CD8-positive, alpha-beta memory T cell (primary cell): ENCODE data around the gene CCDC93. TPM values are rescaled to one million over a fixed set of nuclear protein-coding genes. Genes with fewer than 3 reads are reported as not detected.
"Not testable (repeated sequence)": the region's sequence is repeated elsewhere in the genome, so short reads cannot be mapped to it uniquely, and the experiment has no call there.

Experiments used
- CTCF ChIA-PET: fragments of 350-600 bp; sonication (Branson Sonifier 250); formaldehyde crosslinking; loops from one replicate; lab custom pipeline; 2021; ENCODE audit warnings: antibody characterized with exemption; lab: Charles Lee
- POLR2A ChIA-PET: fragments of 350-600 bp; sonication (Branson Sonifier 250); formaldehyde crosslinking; loops from one replicate; lab custom pipeline; 2021; ENCODE audit warnings: antibody characterized with exemption; lab: Charles Lee
- DNase-seq, 5 donors: peaks; one replicate each; pipeline versions ENCODE4 v3.0.0 to v3.0.0-alpha.2; 2020 to 2022; ENCODE audit warnings: mixed read lengths in 1 of 5
- H3K27ac ChIP-seq: one replicate; pipeline ENCODE4 v1.7.0; 2013; ENCODE audit warnings: low read depth, mild to moderate bottlenecking, low read length, moderate library complexity
- H3K27me3 ChIP-seq: 2 replicates; pipeline ENCODE4 v1.7.0; 2013; ENCODE audit warnings: low read length, mild to moderate bottlenecking; ENCODE audit not compliant: insufficient read depth, poor library complexity, severe bottlenecking
- H3K36me3 ChIP-seq: 2 replicates; pipeline ENCODE4 v1.7.0; 2013; ENCODE audit warnings: mild to moderate bottlenecking, low read length, moderate library complexity; ENCODE audit not compliant: insufficient read depth
- H3K4me1 ChIP-seq: 2 replicates; pipeline ENCODE4 v1.7.0; 2013; ENCODE audit warnings: mild to moderate bottlenecking, low read length, moderate library complexity; ENCODE audit not compliant: insufficient read depth
- H3K4me3 ChIP-seq: 2 replicates; pipeline ENCODE4 v1.7.0; 2013; ENCODE audit warnings: mild to moderate bottlenecking, low read length
- H3K9me3 ChIP-seq: 2 replicates; pipeline ENCODE4 v1.7.0; 2013; ENCODE audit warnings: mild to moderate bottlenecking, low read length
- H3K27ac Mint-ChIP-seq, 8 donors: one replicate each; pipeline ENCODE4 v1.8.0; 2020 to 2021; ENCODE audit warnings: mixed read lengths in 8 of 8, mild to moderate bottlenecking in 6 of 8, inconsistent platforms in 3 of 8, moderate library complexity in 3 of 8
- H3K27me3 Mint-ChIP-seq, 2 donors: one replicate each; pipeline ENCODE4 v1.8.0; 2020 to 2021; ENCODE audit warnings: mixed read lengths in 2 of 2, mild to moderate bottlenecking in 1 of 2, moderate library complexity in 1 of 2
- H3K36me3 Mint-ChIP-seq, 3 donors: one replicate each; pipeline ENCODE4 v1.8.0; 2020 to 2021; ENCODE audit warnings: mixed read lengths in 3 of 3, inconsistent platforms in 1 of 3, mild to moderate bottlenecking in 1 of 3
- H3K4me1 Mint-ChIP-seq, 3 donors: one replicate each; pipeline ENCODE4 v1.8.0; 2020 to 2021; ENCODE audit warnings: mixed read lengths in 3 of 3, inconsistent platforms in 1 of 3, mild to moderate bottlenecking in 1 of 3
- H3K4me3 Mint-ChIP-seq, 7 donors: one replicate each; pipeline ENCODE4 v1.8.0; 2020 to 2021; ENCODE audit warnings: mixed read lengths in 7 of 7, mild to moderate bottlenecking in 6 of 7, moderate library complexity in 4 of 7, inconsistent platforms in 2 of 7
- H3K9me3 Mint-ChIP-seq, 5 donors: one replicate each; pipeline ENCODE4 v1.8.0; 2020 to 2022; ENCODE audit warnings: mixed read lengths in 5 of 5, mild to moderate bottlenecking in 3 of 5, moderate library complexity in 2 of 5, inconsistent platforms in 1 of 5
- polyA plus RNA-seq: library from polyadenylated mRNA; unstranded; fragments of 300-500 nt; fragmentation: Illumina TruSeq; gene quantifications from one replicate; pipeline ENCODE4 v1.2.3, GENCODE V29; 2021
- total RNA-seq, 2 experiments: library from RNA; stranded (reverse); gene quantifications; one replicate each; pipeline ENCODE4 v1.2.3, GENCODE V29; 2021

The CCDC93 gene
- total and polyA plus RNA-seq, 3 experiments from 2014 or later: 8.7 to 33.5 (median 32.7) TPM

DNA sequence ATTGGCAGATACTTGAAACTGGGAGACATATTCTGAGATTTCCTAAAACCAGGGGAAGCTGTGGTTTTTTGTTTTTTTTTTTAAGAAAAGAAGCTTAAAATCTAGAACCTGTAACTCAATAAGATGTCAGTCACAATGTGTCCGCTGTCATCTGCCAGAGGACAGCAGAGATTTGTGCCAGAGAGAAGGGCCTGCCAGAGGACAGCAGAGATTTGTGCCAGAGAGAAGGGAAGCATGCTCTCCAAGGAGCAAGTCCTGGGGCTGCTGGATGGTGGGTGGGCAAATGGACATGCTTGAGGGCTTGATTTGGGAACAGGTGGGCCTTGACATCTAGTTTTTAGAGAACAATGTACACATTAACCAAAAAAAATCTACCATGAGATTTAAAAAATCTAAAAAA lies 77.9 kb downstream of the CCDC93 start:
- no peaks in the 10 kb centered on the region for H3K27me3 ChIP-seq
- peaks cover 37 to 97% (median 55%) of the 10 kb centered on the region in 3 donors for H3K36me3 Mint-ChIP-seq
- no peak overlapping the region for H3K4me3 ChIP-seq
- no peak overlapping the region for H3K4me3 Mint-ChIP-seq
- H3K36me3 ChIP-seq: peaks cover 78% of the 10 kb centered on the region
- H3K27me3 Mint-ChIP-seq: no peaks in the 10 kb centered on the region
- no peak for DNase-seq
- H3K9me3 ChIP-seq: no peaks in the 10 kb centered on the region
- H3K27ac Mint-ChIP-seq: no peak overlapping the region
- CTCF ChIA-PET: no interaction called here
- no peaks in the 10 kb centered on the region for H3K4me1 Mint-ChIP-seq
- H3K27ac ChIP-seq: no peak overlapping the region
- no peaks in the 10 kb centered on the region for H3K4me1 ChIP-seq
- POLR2A ChIA-PET: no interaction called here
- H3K9me3 Mint-ChIP-seq: no peaks in the 10 kb centered on the region

DNA sequence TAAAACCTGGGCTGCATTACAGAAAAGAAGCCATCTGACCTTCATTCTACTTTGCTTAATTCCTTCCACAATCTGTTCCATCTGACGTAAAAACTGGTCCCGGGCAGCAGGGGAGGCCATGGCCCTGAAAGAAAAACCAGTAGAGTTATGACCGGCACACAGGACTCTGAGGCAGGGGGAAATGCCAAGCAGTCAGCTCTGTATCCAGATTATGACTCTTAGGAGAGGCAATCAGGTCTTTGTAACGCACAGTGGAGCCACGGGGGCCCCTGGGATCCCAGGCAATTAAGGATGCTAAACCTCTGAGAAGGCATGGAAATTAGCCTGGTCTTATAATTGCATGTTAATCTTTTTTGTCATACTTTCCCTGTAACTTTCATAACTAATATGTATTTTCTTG lies 78.4 kb downstream of the CCDC93 start:
- POLR2A ChIA-PET: no interaction called here
- no peaks in the 10 kb centered on the region for H3K4me1 ChIP-seq
- CTCF ChIA-PET: no interaction called here

DNA sequence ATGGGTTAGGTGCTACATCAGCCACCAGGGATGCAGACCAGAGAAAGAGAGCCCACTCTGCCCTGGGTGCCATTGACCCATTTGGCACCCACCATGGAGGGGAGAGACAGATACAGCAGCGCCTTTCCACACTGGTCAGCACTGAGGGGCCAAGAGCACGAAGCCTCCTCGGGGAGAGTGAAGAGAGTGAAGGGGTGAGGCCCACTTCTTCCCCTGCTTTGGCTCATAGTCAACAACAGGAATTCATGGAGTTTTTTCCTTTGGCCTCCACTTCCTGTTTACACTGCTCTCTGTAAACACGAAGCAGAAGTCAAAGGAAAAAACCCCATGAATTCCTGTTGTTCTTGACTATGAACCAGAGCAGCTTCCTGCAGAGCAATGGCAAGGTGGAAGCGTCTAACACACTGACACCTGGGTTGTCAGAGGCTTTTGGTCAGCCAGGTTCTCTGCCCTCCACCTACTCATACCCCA lies 80.0 kb downstream of the CCDC93 start:
- no peak for DNase-seq
- peaks cover 42 to 96% (median 52%) of the 10 kb centered on the region in 3 donors for H3K36me3 Mint-ChIP-seq
- Histone ChIP-seq H3K4me1 (no peaks in the 10 kb centered on the region), H3K27ac (no peak overlapping the region), H3K4me3 (no peak overlapping the region), H3K36me3 (peaks cover 76% of the 10 kb centered on the region), H3K9me3 (no peaks in the 10 kb centered on the region), H3K27me3 (no peaks in the 10 kb centered on the region)
- H3K4me1 Mint-ChIP-seq: no peaks in the 10 kb centered on the region
- H3K27ac Mint-ChIP-seq: peak overlapping the region in 3 of 8 donors; percentile 38 to 81 (median 56)
- H3K4me3 Mint-ChIP-seq: no peak overlapping the region
- H3K27me3 Mint-ChIP-seq: no peaks in the 10 kb centered on the region
- ChIA-PET POLR2A (no interaction called here), CTCF (no interaction called here)
- peaks cover 0 to 2% (median 0%) of the 10 kb centered on the region in 5 donors for H3K9me3 Mint-ChIP-seq

More for the DNA sequence above, 78.4 kb downstream of the CCDC93 start:
- Histone ChIP-seq H3K27ac (no peak overlapping the region), H3K36me3 (peaks cover 79% of the 10 kb centered on the region), H3K27me3 (no peaks in the 10 kb centered on the region), H3K9me3 (no peaks in the 10 kb centered on the region), H3K4me3 (no peak overlapping the region)
- H3K4me1 Mint-ChIP-seq: no peaks in the 10 kb centered on the region
- H3K27ac Mint-ChIP-seq: peak overlapping the region in 2 of 8 donors; percentile 2 to 48
- H3K36me3 Mint-ChIP-seq: peaks cover 40 to 97% (median 58%) of the 10 kb centered on the region in 3 donors
- H3K9me3 Mint-ChIP-seq: no peaks in the 10 kb centered on the region
- DNase-seq: no peak
- H3K27me3 Mint-ChIP-seq: no peaks in the 10 kb centered on the region
- no peak overlapping the region for H3K4me3 Mint-ChIP-seq

DNA sequence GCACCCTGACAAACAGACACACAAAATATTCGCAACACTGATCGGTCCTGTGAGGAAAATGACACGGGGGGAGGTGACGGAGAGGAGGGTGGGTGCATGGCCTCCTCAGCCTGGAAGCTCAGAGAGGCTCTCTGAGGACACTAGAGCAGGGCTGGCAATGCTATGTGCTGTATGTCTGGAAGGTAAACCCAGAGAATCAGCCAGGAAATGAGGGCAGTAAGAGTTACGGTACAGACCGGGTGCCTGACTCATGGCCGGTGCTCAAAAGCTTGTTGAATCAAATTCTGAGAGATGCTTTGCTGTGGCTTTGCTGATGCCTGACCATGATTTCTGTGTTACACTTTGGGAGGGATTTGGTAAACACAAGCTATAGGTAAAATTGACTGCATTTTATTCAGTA lies 81.9 kb downstream of the CCDC93 start:
- Histone ChIP-seq H3K36me3 (peaks cover 62% of the 10 kb centered on the region), H3K4me1 (no peaks in the 10 kb centered on the region), H3K4me3 (no peak overlapping the region), H3K27ac (no peak overlapping the region), H3K27me3 (no peaks in the 10 kb centered on the region), H3K9me3 (no peaks in the 10 kb centered on the region)
- Mint-ChIP-seq H3K9me3 (peaks cover 0 to 2% (median 0%) of the 10 kb centered on the region in 5 donors), H3K4me1 (peaks cover 0 to 4% (median 0%) of the 10 kb centered on the region in 3 donors), H3K27me3 (no peaks in the 10 kb centered on the region), H3K27ac (peak overlapping the region in 4 of 8 donors; percentile 1 to 80 (median 36)), H3K36me3 (peaks cover 54 to 96% (median 57%) of the 10 kb centered on the region in 3 donors), H3K4me3 (no peak overlapping the region)
- CTCF ChIA-PET: no interaction called here
- DNase-seq: no peak
- POLR2A ChIA-PET: no interaction called here

DNA sequence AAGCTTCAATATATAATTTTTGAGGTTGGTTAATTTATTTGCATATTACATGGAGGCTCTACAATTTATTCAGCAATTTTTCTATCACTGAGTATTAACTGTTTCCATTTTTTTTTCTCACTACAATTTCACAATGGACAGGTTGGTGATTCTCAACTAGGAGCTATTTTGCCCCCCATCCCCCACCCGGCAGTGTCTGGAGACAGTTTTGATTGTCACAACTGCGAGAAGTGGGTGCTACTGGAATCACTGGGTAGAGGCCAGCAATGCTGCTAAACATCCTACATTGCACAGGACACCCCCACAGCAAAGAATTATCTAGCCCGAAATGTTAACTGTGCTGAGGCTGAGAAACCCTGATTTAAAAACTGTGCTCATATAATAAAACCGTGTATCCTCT lies 82.6 kb downstream of the CCDC93 start:
- H3K9me3 Mint-ChIP-seq: peaks cover 0 to 2% (median 0%) of the 10 kb centered on the region in 5 donors
- H3K36me3 Mint-ChIP-seq: peaks cover 48 to 94% (median 55%) of the 10 kb centered on the region in 3 donors
- ChIA-PET POLR2A (no interaction called here), CTCF (no interaction called here)
- H3K27me3 ChIP-seq: no peaks in the 10 kb centered on the region
- peaks cover 0 to 4% (median 0%) of the 10 kb centered on the region in 3 donors for H3K4me1 Mint-ChIP-seq
- H3K4me1 ChIP-seq: no peaks in the 10 kb centered on the region
- DNase-seq: no peak
- H3K4me3 ChIP-seq: no peak overlapping the region
- H3K27ac ChIP-seq: no peak overlapping the region
- H3K27ac Mint-ChIP-seq: peak overlapping the region in 3 of 8 donors; percentile 1 to 64 (median 13)
- H3K9me3 ChIP-seq: no peaks in the 10 kb centered on the region
- H3K4me3 Mint-ChIP-seq: no peak overlapping the region
- no peaks in the 10 kb centered on the region for H3K27me3 Mint-ChIP-seq
- peaks cover 62% of the 10 kb centered on the region for H3K36me3 ChIP-seq

DNA sequence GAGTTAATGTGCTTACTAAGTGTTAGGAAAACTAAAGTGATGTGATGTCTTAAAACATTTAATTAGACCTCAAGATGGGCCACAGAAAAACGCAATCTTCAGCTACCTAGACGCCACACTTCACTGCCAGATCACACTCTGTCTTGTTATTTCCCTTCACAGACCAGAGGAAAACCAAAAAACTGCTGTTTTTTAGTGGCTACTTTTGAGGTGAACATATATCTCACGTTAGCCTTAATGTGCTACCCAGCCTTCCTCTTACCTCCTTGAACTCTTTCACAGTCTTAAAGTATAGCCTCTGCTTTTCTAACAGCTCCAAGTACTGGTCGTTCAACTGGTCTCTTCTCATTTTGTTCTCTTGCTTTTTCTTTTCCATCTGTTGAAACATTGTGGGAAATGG lies 83.1 kb downstream of the CCDC93 start:
- Histone ChIP-seq H3K36me3 (peaks cover 59% of the 10 kb centered on the region), H3K4me1 (no peaks in the 10 kb centered on the region), H3K27me3 (no peaks in the 10 kb centered on the region), H3K27ac (no peak overlapping the region), H3K4me3 (no peak overlapping the region), H3K9me3 (no peaks in the 10 kb centered on the region)
- CTCF ChIA-PET: no interaction called here
- peaks cover 49 to 93% (median 54%) of the 10 kb centered on the region in 3 donors for H3K36me3 Mint-ChIP-seq
- H3K4me3 Mint-ChIP-seq: no peak overlapping the region
- no peak for DNase-seq
- peaks cover 0 to 2% (median 0%) of the 10 kb centered on the region in 5 donors for H3K9me3 Mint-ChIP-seq
- H3K4me1 Mint-ChIP-seq: peaks cover 0 to 4% (median 2%) of the 10 kb centered on the region in 3 donors
- POLR2A ChIA-PET: no interaction called here
- H3K27ac Mint-ChIP-seq: peak overlapping the region in 4 of 8 donors; percentile 1 to 70 (median 20)
- no peaks in the 10 kb centered on the region for H3K27me3 Mint-ChIP-seq

DNA sequence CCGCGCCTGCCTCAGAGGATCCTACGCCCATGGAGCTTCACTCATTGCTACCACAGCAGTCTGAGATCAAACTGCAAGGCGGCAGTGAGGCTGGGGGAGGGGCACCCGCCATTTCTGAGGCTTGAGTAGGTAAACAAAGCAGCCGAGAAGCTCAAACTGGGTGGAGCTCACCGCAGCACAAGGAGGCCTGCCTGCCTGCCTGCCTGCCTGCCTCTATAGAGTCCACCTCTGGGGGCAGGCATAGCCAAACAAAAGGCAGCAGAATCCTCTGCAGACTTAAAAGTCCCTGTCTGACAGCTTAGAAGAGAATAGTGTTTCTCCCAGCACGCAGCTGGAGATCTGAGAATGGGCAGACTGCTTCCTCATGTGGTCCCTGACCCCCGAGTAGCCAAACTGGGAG lies 90.4 kb downstream of the CCDC93 start:
- H3K27me3 Mint-ChIP-seq, H3K4me1 ChIP-seq, CTCF ChIA-PET, H3K4me3 Mint-ChIP-seq, H3K9me3 ChIP-seq, H3K27me3 ChIP-seq, H3K27ac Mint-ChIP-seq, H3K4me3 ChIP-seq, H3K27ac ChIP-seq, H3K4me1 Mint-ChIP-seq, DNase-seq, H3K9me3 Mint-ChIP-seq, POLR2A ChIA-PET: not testable (repeated sequence)
- peaks cover 48 to 95% (median 59%) of the 10 kb centered on the region in 3 donors for H3K36me3 Mint-ChIP-seq
- peaks cover 33% of the 10 kb centered on the region for H3K36me3 ChIP-seq

DNA sequence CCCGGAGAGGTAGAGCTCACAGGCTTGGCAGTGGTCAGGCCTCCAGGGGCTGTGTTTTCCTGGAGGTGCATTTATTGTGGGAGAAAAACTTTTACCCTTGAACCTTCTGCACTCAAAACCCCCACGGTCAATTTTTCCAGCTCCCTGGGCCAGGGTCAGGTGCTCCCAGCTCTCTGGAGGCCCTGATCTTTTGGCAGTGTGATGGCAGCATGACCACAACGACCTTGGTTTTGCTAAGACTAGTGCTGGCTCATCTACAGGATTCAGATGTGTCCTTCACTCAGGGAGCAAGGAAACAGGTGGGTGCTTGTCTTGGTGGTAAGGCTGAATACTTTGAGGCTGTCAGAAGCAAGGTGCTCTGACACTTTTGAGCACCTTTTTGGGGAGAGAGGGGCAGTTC lies 92.3 kb downstream of the CCDC93 start:
- no peaks in the 10 kb centered on the region for H3K27me3 ChIP-seq
- no peaks in the 10 kb centered on the region for H3K27me3 Mint-ChIP-seq
- H3K4me3 Mint-ChIP-seq: no peak overlapping the region
- ChIA-PET POLR2A (no interaction called here), CTCF (no interaction called here)
- no peaks in the 10 kb centered on the region for H3K9me3 Mint-ChIP-seq
- no peak overlapping the region for H3K4me3 ChIP-seq
- H3K36me3 ChIP-seq: peaks cover 45% of the 10 kb centered on the region
- peaks cover 0 to 4% (median 0%) of the 10 kb centered on the region in 3 donors for H3K4me1 Mint-ChIP-seq
- no peak overlapping the region for H3K27ac ChIP-seq
- no peaks in the 10 kb centered on the region for H3K4me1 ChIP-seq
- H3K9me3 ChIP-seq: no peaks in the 10 kb centered on the region
- peak overlapping the region in 4 of 8 donors; percentile 5 to 79 (median 48) for H3K27ac Mint-ChIP-seq
- peaks cover 46 to 98% (median 62%) of the 10 kb centered on the region in 3 donors for H3K36me3 Mint-ChIP-seq
- DNase-seq: no peak
